HL-60 (cell line): ENCODE data around the gene SLC5A11.

Experiments used
- DNase-seq, 2 experiments: peaks; one replicate each; pipeline ENCODE4 v3.0.0-alpha.2; 2010 to 2020; ENCODE audit warnings: low read depth in 1 of 2, low spot score in 1 of 2
- H3K27ac ChIP-seq: fragments of 250-450 bp; sonication (Bioruptor Pico); replicated peaks from 2 replicates; pipeline ENCODE4 v1.5.1; 2020; ENCODE audit warnings: mild to moderate bottlenecking, moderate library complexity
- H3K27me3 ChIP-seq: fragments of 250-450 bp; sonication (Bioruptor Pico); 2 replicates; pipeline ENCODE4 v1.5.1; 2021; ENCODE audit warnings: mild to moderate bottlenecking, moderate library complexity; ENCODE audit not compliant: insufficient read depth, poor library complexity, severe bottlenecking
- H3K4me3 ChIP-seq: replicated peaks from 2 replicates; pipeline ENCODE4 v1.5.1; 2011; ENCODE audit warnings: mild to moderate bottlenecking, control low read depth, low read length; ENCODE audit not compliant: insufficient read depth
- CTCF ChIP-seq: IDR thresholded peaks from one replicate; pipeline ENCODE4 v1.5.1; 2011; ENCODE audit warnings: low read length, control low read depth, inconsistent platforms; ENCODE audit not compliant: insufficient read depth
- GABPA ChIP-seq: IDR thresholded peaks from 2 replicates; pipeline ENCODE4 v1.6.1; 2012; ENCODE audit warnings: low read depth
- POLR2AphosphoS5 ChIP-seq: IDR thresholded peaks from 2 replicates; pipeline ENCODE4 v1.6.1; 2012; ENCODE audit warnings: low read depth
- SPI1 ChIP-seq: IDR thresholded peaks from 2 replicates; pipeline ENCODE4 v1.6.1; 2012; ENCODE audit warnings: low read depth, mild to moderate bottlenecking, borderline replicate concordance
- TF ChIP-seq, protein P1 (sequence below): IDR thresholded peaks from 2 replicates; pipeline ENCODE4 v1.6.1; 2012; ENCODE audit warnings: low read depth; ENCODE audit not compliant: insufficient replicate concordance

The SLC5A11 gene

GRCh38 chr16:24919536-24919935 lies 73.8 kb downstream of the SLC5A11 start:
- H3K27ac ChIP-seq, result no peak overlapping the region
- H3K4me3 ChIP-seq, result no peak overlapping the region
- no peak for DNase-seq
- H3K27me3 ChIP-seq, result no peaks in the 10 kb centered on the region
- no peak for TF ChIP-seq CTCF
- TF ChIP-seq SPI1, result no peak
- TF ChIP-seq, protein P1, sequence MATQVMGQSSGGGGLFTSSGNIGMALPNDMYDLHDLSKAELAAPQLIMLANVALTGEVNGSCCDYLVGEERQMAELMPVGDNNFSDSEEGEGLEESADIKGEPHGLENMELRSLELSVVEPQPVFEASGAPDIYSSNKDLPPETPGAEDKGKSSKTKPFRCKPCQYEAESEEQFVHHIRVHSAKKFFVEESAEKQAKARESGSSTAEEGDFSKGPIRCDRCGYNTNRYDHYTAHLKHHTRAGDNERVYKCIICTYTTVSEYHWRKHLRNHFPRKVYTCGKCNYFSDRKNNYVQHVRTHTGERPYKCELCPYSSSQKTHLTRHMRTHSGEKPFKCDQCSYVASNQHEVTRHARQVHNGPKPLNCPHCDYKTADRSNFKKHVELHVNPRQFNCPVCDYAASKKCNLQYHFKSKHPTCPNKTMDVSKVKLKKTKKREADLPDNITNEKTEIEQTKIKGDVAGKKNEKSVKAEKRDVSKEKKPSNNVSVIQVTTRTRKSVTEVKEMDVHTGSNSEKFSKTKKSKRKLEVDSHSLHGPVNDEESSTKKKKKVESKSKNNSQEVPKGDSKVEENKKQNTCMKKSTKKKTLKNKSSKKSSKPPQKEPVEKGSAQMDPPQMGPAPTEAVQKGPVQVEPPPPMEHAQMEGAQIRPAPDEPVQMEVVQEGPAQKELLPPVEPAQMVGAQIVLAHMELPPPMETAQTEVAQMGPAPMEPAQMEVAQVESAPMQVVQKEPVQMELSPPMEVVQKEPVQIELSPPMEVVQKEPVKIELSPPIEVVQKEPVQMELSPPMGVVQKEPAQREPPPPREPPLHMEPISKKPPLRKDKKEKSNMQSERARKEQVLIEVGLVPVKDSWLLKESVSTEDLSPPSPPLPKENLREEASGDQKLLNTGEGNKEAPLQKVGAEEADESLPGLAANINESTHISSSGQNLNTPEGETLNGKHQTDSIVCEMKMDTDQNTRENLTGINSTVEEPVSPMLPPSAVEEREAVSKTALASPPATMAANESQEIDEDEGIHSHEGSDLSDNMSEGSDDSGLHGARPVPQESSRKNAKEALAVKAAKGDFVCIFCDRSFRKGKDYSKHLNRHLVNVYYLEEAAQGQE, result no peak
- no peak for TF ChIP-seq POLR2AphosphoS5
- TF ChIP-seq GABPA, result no peak

DNA sequence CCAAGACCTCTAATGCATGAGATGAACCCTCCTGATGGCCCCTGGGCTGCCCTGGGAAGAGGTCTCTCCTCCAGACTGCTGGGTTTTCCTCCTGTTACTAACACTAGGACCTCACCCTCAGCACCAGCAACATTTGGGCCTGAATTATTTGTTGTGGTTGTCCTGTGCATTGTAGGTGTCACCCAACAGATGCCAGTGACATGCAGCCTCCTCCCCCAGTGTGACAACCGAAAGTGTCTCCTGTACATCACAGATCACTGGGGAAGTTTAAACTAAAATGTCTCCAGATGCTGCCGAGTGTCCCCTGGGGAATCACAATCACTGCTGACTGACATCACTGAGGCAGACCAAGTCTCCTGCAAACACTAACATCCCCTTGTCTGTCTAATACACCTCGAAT lies 74.8 kb downstream of the SLC5A11 start:
- Histone ChIP-seq H3K4me3 (no peak overlapping the region), H3K27ac (no peak overlapping the region), H3K27me3 (no peaks in the 10 kb centered on the region)
- TF ChIP-seq POLR2AphosphoS5 (no peak), GABPA (no peak), CTCF (no peak), SPI1 (no peak)
- TF ChIP-seq, protein P1, result no peak
- no peak for DNase-seq

- H3K27ac ChIP-seq, result no peak overlapping the region
- H3K27me3 ChIP-seq, result no peaks in the 10 kb centered on the region
- DNase-seq, result no peak
- no peak overlapping the region for H3K4me3 ChIP-seq
- no peak for TF ChIP-seq SPI1
- TF ChIP-seq, protein P1, result no peak
- no peak for TF ChIP-seq GABPA
- no peak for TF ChIP-seq POLR2AphosphoS5
- no peak for TF ChIP-seq CTCF
These were observed 75.5 kb downstream of the SLC5A11 start for GRCh38 chr16:24921229-24921628.
